IPS DF 6.9 (cell line): Measurements from ENCODE around the gene TFPT.

Experiments used
- DNase-seq: peaks from one replicate; pipeline ENCODE4 v3.0.0-alpha.2; 2013; ENCODE audit warnings: low read depth, low spot score
- H3K27ac ChIP-seq: one replicate; pipeline ENCODE4 v1.5.1; 2013; ENCODE audit warnings: low read length, control low read depth
- H3K27me3 ChIP-seq: 2 replicates; pipeline ENCODE4 v1.6.1; 2013; ENCODE audit warnings: mild to moderate bottlenecking, low read length; ENCODE audit not compliant: control insufficient read depth, insufficient read depth
- H3K36me3 ChIP-seq: 2 replicates; pipeline ENCODE4 v1.6.1; 2013; ENCODE audit warnings: low read length; ENCODE audit not compliant: control insufficient read depth, insufficient read depth
- H3K4me1 ChIP-seq: 2 replicates; pipeline ENCODE4 v1.6.1; 2013; ENCODE audit warnings: low read length; ENCODE audit not compliant: control insufficient read depth, insufficient read depth
- H3K4me3 ChIP-seq: 2 replicates; pipeline ENCODE4 v1.5.1; 2013; ENCODE audit warnings: mild to moderate bottlenecking, low read length
- H3K9me3 ChIP-seq: 2 replicates; pipeline ENCODE4 v1.6.1; 2013; ENCODE audit warnings: low read length, inconsistent platforms; ENCODE audit not compliant: control insufficient read depth, insufficient read depth
- WGBS: extraction: QIAGEN DNeasy Blood & Tissue Kit; methylation state at CpG from one replicate; pipeline ENCODE4 v1.1.7; 2013; ENCODE audit warnings: mixed read lengths, missing lambda C conversion rate; ENCODE audit not compliant: insufficient read length, insufficient coverage; 5-methylcytosine and 5-hydroxymethylcytosine counted together

Gene TFPT

DNA sequence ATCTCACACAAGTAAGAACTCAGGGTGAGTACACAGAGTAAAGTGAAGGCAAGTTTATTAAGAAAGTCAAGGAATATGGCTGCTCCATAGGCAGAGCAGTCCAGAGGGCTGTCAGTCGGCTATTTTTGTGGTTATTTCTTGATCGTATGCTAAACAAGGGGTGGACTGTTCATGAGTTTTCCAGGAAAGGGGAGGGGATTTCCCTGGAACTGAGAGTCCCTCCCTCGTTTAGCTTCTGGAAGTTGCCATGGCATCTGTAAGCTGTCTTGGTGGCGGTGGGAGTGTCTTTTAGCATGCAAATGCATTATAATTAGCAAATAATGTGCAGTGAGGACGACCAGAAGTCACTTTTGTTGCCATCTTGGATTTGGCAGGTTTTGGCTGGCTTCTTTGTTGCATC lies 46.0 kb downstream of the TFPT start:
- H3K4me3 ChIP-seq = no peak overlapping the region
- no peaks in the 10 kb centered on the region for H3K36me3 ChIP-seq
- no peaks in the 10 kb centered on the region for H3K27me3 ChIP-seq

DNA sequence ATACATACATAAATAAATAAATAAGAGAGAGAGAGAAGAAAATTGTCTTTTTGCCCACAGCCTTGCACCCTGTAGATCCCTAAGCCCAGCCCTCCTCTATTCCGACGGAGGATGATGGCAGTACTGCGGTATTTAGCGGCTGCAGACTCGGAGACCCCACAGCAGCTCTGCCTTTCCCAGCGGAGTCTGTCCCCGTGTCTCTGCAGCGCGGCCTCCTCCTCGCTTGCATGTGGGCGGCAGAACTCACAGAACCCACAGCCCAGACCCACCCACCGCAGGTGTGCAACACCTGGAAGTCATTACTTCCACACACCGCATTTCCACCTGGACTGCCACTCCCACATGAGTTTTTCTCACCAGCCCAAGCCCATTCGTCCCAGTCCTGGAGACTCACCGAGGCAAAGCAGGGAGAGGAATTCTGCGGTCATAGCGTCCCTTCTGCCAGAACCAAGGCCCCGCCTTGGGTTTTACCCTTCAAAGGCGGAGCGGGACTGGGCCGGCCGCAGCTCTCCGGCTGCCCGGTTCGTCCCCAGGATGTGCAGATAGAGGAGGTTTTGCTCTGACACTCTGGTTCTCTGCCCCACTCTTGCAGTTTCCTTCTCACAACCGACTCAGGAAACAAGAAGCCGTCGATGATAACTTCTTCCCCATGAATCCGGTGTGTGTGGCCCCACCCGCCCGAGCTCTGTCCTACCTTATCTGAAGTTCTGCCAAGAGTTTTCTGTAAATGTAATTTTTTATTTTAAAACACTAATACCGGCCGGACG lies 51.9 kb downstream of the TFPT start, which contains the start of gene VSTM1:
Gene VSTM1 (minus strand): TSS at position 548 of the 767 bp plus-strand sequence. CDS start 120 bp downstream, at position 428.
- WGBS = no CpG with 5 or more reads among the region's 34 CpGs
- no peaks in the 10 kb centered on the region for H3K27me3 ChIP-seq
- no peaks in the 10 kb centered on the region for H3K36me3 ChIP-seq
- DNase-seq = no peak
- H3K4me1 ChIP-seq = no peaks in the 10 kb centered on the region
- H3K4me3 ChIP-seq = no peak within 1 kb of the TSS
- no peak within 1 kb of the TSS for H3K27ac ChIP-seq
- H3K9me3 ChIP-seq = no peaks in the 10 kb centered on the region

More for the DNA sequence above, 46.0 kb downstream of the TFPT start:
- Histone ChIP-seq H3K9me3 (no peaks in the 10 kb centered on the region), H3K27ac (no peak overlapping the region), H3K4me1 (no peaks in the 10 kb centered on the region)
- no peak for DNase-seq
- WGBS = no CpG with 5 or more reads among the region's 5 CpGs

DNA sequence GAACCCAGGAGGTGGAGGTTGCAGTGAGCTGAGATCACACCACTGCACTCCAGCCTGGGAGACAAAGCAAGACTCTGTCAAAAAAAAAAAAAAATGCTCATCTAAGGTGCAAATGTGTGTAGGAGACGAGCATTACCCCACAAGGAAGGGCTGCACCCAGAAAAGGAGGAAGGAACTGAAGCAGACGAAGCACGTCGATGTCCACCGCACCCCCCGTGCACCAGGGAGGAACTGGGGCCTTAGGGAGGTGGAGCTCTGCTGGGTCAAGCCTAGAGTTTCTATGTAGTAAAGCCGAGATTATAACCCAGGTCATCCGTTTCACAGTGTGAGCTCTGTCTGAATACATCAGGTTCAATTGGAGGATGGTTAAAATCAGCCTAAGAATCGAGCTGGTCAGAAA lies 52.8 kb downstream of the TFPT start:
- Histone ChIP-seq H3K27ac (no peak overlapping the region), H3K27me3 (no peaks in the 10 kb centered on the region), H3K4me1 (no peaks in the 10 kb centered on the region), H3K9me3 (no peaks in the 10 kb centered on the region), H3K36me3 (no peaks in the 10 kb centered on the region), H3K4me3 (no peak overlapping the region)
- no peak for DNase-seq
- WGBS = no CpG with 5 or more reads among the region's 9 CpGs
